HG03342 (cell line): Measurements from ENCODE around the gene GRIK1.
"Not testable (repeated sequence)": the region's sequence is repeated elsewhere in the genome, so short reads cannot be mapped to it uniquely, and the experiment has no call there.

Experiments
- ATAC-seq: cut with Tn5 transposase; IDR thresholded peaks from one replicate; pipeline ENCODE4 v1.9.1; 2021; ENCODE audit warnings: mild to moderate bottlenecking, moderate library complexity; ENCODE audit not compliant: unreplicated experiment

GRIK1 gene

DNA sequence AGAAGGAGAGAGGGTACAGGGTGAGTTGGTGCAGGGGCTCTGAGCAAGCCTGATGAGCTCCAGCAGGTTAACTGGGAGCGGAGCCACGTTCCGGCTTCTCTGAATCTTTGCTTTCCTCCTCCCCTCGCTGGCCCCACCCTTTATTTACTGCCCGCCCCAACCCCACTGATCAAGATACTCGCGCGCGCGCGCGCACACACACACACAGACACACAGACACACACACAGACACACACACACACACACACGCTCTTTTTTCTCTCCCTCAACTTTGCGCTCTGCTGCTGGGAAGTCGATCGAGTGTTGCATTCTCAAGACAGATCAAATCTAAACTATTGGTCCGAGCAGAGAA is at the start of gene GRIK1:
TSS of gene GRIK1 (minus strand) at position 73 of the 352 bp plus-strand sequence.
- ATAC-seq = no peak

GRCh38 chr21:29987762-29988161 is 48.0 kb upstream of the GRIK1 start:
- no peak for ATAC-seq

- ATAC-seq = no peak
Measured at GRCh38 chr21:29985866-29986265, 46.1 kb upstream of the GRIK1 start.

GRCh38 chr21:29979043-29979442 is 39.2 kb upstream of the GRIK1 start:
- no peak for ATAC-seq

GRCh38 chr21:29975776-29976175 is 36.0 kb upstream of the GRIK1 start:
- ATAC-seq = no peak

GRCh38 chr21:29973258-29973657 is 33.5 kb upstream of the GRIK1 start:
- no peak for ATAC-seq

- ATAC-seq = no peak
Measured at GRCh38 chr21:29961291-29962027, 21.7 kb upstream of the GRIK1 start.

- no peak for ATAC-seq
Measured at GRCh38 chr21:29958551-29958950, 18.8 kb upstream of the GRIK1 start.

DNA sequence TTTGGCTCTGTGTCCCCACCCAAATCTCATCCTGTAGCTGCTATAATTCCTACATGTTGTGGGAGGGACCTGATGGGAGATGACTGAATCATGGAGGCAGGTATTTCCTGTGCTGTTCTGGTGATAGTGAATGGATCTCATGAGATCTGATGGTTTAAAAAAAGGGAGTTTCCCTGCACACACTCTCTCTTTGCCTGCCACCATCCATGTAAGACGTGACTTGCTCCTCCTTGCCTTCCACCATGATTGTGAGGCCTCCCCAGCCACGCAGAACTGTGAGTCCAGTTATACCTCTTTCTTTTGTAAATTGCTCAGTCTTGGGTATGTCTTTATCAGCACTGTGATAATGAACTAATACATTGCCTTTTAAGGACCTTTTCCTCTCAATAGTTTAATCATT is 18.2 kb upstream of the GRIK1 start:
- not testable (repeated sequence) for ATAC-seq

DNA sequence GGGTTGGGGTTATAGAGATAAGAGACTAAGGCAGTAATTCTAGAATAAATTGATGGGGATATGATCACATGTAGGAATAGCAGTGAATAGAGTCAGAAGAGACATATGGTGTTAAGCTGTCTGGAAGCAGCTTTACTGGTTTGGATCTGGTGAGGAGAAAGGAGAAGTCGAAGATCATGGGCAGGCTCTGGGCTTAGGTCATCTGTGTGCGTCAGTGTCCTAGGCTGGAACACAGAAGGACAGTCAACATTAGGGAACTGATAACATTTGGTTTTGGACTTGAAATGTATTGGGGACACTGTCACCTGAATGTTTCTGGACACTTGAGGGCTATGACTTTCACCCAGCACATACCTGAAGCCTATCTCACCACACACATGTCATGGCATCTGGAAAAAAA is 13.9 kb upstream of the GRIK1 start:
- no peak for ATAC-seq

GRCh38 chr21:29953072-29953471 is 13.3 kb upstream of the GRIK1 start:
- no peak for ATAC-seq

- ATAC-seq = no peak
Measured at GRCh38 chr21:29951911-29952310, 12.1 kb upstream of the GRIK1 start.

DNA sequence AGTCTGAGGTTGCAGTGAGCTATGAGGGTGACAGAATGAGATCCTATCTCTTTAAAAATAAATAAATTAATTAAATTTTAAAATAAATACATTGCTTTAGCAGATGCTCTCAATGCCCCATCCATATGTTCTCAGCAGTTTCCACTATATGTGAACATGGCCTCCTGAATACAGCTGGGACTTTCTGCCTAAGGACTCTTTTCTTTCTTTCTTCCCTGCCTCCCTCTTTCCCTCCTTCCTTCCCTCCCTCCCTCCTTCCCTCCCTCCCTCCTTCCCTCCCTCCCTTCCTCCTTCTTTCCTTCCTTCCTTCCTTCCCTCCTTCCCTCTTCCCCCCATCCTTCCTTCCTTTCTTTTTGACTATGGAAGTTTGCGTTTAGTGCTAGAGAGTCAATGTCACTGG is 10.2 kb upstream of the GRIK1 start:
- ATAC-seq = no peak

- ATAC-seq = no peak
Measured at GRCh38 chr21:29947119-29947518, 7.3 kb upstream of the GRIK1 start.

DNA sequence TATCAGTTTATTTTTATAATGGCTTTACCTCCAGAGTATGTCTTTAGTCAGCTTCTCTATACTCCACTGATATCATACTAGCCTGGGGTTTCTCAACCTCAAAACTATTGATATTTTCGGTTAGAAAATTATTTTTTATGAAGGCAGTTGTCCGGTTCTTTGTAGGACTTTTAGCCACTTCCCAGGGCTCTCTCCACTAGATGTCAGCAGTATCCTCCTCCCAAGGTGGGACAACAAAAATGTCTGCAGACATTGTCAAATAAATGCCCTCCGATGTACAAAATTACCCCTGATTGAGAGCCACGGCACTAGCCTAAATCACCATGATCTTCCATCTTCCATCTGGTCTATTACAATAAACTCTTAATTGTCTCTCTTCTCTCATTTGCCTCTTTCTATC is 4.1 kb upstream of the GRIK1 start:
- no peak for ATAC-seq

DNA sequence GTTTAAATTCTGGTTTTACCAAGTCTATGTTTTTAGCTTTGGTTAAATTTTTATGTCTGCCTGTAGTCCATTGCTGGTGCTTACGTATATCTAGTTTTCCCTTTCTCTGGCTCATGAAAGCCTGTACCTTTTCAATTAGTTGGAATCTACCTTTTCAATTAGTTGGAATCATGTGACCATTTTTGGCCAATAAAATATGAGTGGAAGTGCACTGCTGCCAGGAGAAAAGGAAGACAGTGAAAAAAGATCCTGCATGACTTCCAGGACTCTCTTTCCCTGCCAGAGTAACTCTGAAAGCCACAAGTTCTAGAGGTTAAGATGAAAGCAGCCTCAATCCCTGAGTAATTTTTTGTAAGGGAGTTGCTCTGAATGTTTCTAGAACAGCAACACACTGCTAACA is 2.2 kb upstream of the GRIK1 start:
- ATAC-seq = no peak

- ATAC-seq = no peak
Measured at GRCh38 chr21:29940991-29941390, 1.2 kb upstream of the GRIK1 start.

DNA sequence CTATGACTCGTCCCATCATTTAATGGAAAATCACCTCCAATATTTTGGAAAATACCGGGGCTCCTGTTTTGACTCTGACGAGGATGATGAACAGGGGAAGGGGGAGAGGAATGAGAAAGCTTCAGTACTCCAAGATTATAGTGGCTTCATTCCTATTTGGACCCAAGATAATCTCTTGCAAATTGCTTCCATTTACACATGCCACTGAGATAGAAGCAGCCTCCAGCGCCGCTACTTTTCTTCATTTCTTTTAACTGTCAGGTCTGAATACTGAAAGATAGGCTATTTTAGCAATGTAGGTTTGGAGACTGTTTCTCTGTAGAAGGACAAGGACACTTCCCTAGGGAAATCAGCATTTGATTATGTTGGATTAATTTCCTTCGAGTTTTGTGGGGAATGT is 565 bp upstream of the GRIK1 start:
- ATAC-seq = no peak

GRCh38 chr21:29939104-29939923 is 482 bp downstream of the GRIK1 start:
- ATAC-seq = no peak

DNA sequence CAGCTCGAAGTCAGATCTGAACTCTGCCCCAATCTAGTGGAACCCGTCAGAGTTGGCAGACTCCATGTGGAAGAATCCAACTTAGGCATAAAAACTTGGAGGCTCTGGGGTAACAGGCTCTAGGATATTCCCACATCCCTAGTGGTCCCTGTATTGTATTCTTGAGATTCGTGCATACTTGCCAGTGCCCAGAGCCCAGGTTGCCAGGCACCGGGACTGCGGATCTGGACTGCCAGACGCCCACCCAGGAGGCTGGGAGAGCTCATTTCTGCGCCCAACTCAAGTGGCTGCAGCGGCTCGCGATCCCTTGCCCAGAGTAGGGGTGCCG is 1.1 kb downstream of the GRIK1 start:
- ATAC-seq = no peak

- ATAC-seq = no peak
Measured at GRCh38 chr21:29933088-29933487, 6.7 kb downstream of the GRIK1 start.

GRCh38 chr21:29928537-29928936 is 11.3 kb downstream of the GRIK1 start:
- no peak for ATAC-seq

DNA sequence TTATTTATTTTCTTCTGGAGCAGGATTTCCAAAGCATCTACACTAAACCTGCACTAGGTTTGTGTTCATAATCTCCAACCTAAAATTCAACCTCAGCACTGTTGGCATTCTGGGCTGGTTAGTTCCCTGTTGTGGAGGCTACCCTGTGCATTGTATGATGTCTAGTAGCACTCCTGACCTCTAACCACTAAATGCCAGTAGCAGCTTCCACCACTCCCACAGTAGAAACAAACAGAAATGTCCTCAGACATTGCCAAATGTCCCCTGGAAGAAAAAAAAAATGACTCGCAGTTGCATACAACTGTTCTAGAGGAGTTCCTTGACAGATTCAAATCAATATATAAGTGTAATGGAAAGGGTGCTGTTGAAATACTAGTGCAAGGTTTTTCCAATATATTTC is 18.9 kb downstream of the GRIK1 start:
- ATAC-seq = no peak
